NT2/D1 (cell line): ENCODE measurements around the gene NRG2.

Experiments
- SUZ12 ChIP-seq: IDR thresholded peaks from 2 replicates; pipeline ENCODE4 v1.6.1; 2011; ENCODE audit not compliant: insufficient read length, insufficient read depth; ENCODE audit errors: extremely low read depth
- YY1 ChIP-seq: IDR thresholded peaks from 2 replicates; pipeline ENCODE4 v1.6.1; 2011; ENCODE audit not compliant: insufficient read length, insufficient read depth
- ZNF274 ChIP-seq: IDR thresholded peaks from 2 replicates; pipeline ENCODE4 v1.6.1; 2011; ENCODE audit warnings: mild to moderate bottlenecking, low read depth, low read length

DNA sequence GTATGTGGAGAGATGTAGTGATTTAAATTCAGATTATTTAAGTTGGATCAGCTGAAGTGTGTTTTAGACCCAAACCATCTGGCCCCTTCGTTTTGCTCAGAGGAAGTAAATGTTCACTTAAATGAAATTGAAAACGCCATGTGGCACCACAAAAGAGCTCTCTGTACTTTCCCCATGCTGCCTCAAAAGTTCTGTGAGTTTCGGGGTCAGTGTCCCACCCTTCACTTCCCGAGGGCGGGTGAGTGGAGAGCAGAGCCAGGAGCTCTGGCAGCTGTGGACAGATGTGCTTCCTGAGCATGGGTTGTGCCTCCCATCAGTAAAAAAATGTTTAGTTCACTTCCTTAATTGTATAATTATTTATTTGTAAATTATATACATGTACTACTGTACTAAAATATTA, 199.1 kb downstream of the NRG2 start:
- TF ChIP-seq YY1 (no peak), SUZ12 (no peak), ZNF274 (no peak)
